BJ (cell line): Measurements from ENCODE around the gene SLC16A7. TPM values are rescaled to one million over a fixed set of nuclear protein-coding genes. Genes with fewer than 3 reads are reported as not detected.
"Not testable (repeated sequence)": the region's sequence is repeated elsewhere in the genome, so short reads cannot be mapped to it uniquely, and the experiment has no call there.

Experiments used
- CTCF ChIA-PET: fragments of 350-600 bp; formaldehyde crosslinking; extraction: SDS; loops from one replicate; lab custom pipeline; 2021; ENCODE audit warnings: antibody characterized with exemption, inconsistent platforms; lab: Yijun Ruan, JAX
- POLR2A ChIA-PET: fragments of 300-600 bp; sonication (Branson Sonifier 250); formaldehyde crosslinking; extraction: SDS; loops from one replicate; lab custom pipeline; 2021; ENCODE audit warnings: antibody characterized with exemption; lab: Charles Lee
- DNase-seq: peaks from one replicate; pipeline ENCODE4 v3.0.0-alpha.2; 2011; ENCODE audit warnings: low read depth
- H3K27me3 ChIP-seq: 2 replicates; pipeline ENCODE4 v1.6.0; 2011; ENCODE audit warnings: low read length; ENCODE audit not compliant: control insufficient read depth, insufficient read depth
- H3K36me3 ChIP-seq: 2 replicates; pipeline ENCODE4 v1.5.1; 2011; ENCODE audit warnings: low read length; ENCODE audit not compliant: control insufficient read depth, insufficient read depth
- H3K4me3 ChIP-seq: 2 replicates; pipeline ENCODE4 v1.5.1; 2011; ENCODE audit warnings: low read depth, mild to moderate bottlenecking, control low read depth, low read length
- CTCF ChIP-seq: IDR thresholded peaks from 2 replicates; pipeline ENCODE4 v1.5.1; 2011; ENCODE audit warnings: low read depth, mild to moderate bottlenecking, control low read depth, inconsistent platforms, low read length, moderate library complexity; ENCODE audit not compliant: insufficient read depth
- polyA plus RNA-seq: library from polyadenylated mRNA; depleted of rRNA; stranded (reverse); fragments of >200 nt; gene quantifications from 2 replicates; pipeline ENCODE4 v1.2.3, GENCODE V29; 2011

Gene SLC16A7
- polyA plus RNA-seq, 1 experiment: 23.0 TPM

- no peak for TF ChIP-seq CTCF
- peak; percentile 35 for DNase-seq
- ChIA-PET CTCF (interaction anchor here (0.6 kb wide), 1 partner anchor 208 kb away, joined by 4 read pairs; no protein-coding TSS in a partner anchor), POLR2A (interaction anchor here (0.6 kb wide), 2 partner anchors 24 to 25 kb away, joined by 4 to 8 read pairs; no protein-coding TSS in a partner anchor)
- H3K4me3 ChIP-seq: no peak overlapping the region
- no peaks in the 10 kb centered on the region for H3K27me3 ChIP-seq
- H3K36me3 ChIP-seq: no peaks in the 10 kb centered on the region
Observed at GRCh38 chr12:59600171-59600570, 4.3 kb downstream of the SLC16A7 start.

DNA sequence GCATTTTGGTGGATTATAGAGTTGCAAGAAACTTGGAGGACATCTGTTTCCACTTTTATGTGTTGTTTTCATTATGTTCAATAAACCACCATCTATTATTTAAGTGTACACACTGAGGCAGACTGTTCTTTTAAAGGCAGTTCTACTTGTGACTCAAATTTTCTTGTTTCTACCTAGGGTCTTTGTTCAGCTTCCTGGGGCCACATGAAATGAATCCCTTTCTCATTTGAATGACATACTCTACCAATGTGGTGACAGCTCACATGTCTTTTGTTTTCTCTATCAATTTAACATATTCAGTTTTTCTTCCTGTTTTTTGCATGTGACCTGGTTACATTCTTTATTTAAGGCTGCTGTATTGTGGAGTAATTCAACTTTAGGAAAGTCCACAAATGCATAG lies 7.9 kb downstream of the SLC16A7 start:
- POLR2A ChIA-PET: no interaction called here
- Histone ChIP-seq H3K36me3 (no peaks in the 10 kb centered on the region), H3K27me3 (no peaks in the 10 kb centered on the region), H3K4me3 (no peak overlapping the region)
- DNase-seq: no peak
- TF ChIP-seq CTCF: no peak
- CTCF ChIA-PET: interaction anchor here (1.2 kb wide), 1 partner anchor 14 kb away, joined by 3 read pairs; no protein-coding TSS in a partner anchor

GRCh38 chr12:59612823-59613434 lies 17.1 kb downstream of the SLC16A7 start:
- POLR2A ChIA-PET, CTCF ChIA-PET: not testable (repeated sequence)

DNA sequence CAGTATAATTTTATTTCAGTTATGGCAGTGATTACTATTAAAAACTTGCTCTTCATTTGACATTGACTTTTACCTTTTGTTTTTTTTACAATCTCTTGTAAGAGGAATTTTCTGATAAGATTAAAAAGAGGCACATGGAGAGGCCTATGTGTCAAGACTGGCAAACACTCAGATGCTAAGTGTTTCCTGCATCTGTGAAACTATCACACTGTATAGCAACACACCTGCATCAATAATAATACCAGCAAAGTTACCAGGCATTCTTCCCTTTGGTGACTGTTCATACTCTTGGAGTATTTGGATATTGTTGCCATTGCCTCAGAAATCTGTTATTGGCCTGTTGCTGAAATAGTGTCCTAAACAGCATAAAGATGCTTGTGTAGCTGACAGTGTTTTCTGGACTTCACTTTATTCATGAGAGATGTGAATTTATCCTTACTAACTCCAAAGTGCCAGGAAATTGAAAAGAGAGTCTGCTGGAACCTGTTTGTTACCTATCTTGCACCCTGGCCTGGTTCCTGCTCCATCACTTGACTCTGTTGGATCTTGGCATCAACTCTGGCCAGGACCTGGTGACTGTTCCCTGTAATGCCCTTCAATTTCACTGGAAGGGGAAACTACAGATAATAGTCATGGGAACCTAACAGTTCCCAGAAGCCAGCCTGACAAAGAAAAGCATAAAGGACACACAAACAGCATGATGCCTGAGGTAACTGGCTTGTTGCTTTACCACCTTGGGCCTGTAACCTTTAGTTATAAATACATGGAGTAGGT lies 19.8 kb downstream of the SLC16A7 start:
- H3K27me3 ChIP-seq: no peaks in the 10 kb centered on the region
- H3K4me3 ChIP-seq: no peak overlapping the region
- CTCF ChIA-PET: no interaction called here
- no peak for DNase-seq
- POLR2A ChIA-PET: no interaction called here
- no peak for TF ChIP-seq CTCF
- H3K36me3 ChIP-seq: peaks cover 4% of the 10 kb centered on the region; the same call in 1 of the 2 replicates

More at GRCh38 chr12:59612823-59613434, 17.1 kb downstream of the SLC16A7 start:
- not testable (repeated sequence) for DNase-seq, H3K27me3 ChIP-seq, H3K4me3 ChIP-seq, H3K36me3 ChIP-seq

DNA sequence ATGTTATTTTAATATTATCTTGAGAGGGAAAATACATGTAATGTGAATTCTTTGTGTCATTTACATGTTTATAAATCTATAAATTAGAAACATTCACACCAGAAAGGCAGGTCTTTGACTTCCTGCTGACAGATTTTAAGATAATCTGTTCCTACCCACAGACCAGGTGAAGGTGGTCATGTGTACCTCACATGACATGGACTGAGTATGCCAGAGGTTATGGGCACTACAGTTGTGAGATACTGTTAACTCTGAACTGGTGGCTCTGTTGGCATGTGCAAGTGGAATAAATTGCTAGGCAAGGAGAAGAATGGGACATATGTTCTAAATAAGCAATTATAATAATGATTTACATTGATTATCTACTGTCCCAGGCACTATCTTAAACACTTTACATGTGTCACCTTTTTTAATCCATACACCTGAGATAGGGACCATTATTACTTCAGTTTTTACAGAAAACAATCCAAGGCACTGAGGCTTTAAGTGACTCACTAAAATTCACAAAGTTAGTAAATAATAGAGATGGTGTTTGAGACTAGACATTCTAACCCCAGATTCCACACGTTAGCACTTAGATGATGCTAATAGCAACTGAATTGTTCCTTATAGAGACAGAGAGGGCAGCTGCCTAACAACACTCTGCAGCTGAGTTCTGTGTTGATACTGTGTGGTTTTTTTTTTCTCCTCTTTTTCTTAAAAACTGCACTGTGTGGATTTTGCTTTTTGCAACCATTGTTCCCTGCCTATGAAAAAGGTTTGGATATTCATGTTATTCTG lies 23.8 kb downstream of the SLC16A7 start:
- Histone ChIP-seq H3K36me3 (no peaks in the 10 kb centered on the region), H3K4me3 (no peak overlapping the region), H3K27me3 (no peaks in the 10 kb centered on the region)
- ChIA-PET CTCF (no interaction called here), POLR2A (no interaction called here)
- no peak for TF ChIP-seq CTCF
- DNase-seq: no peak
